ENCODE measurements around the gene ICE2. TPM values are rescaled to one million over a fixed set of nuclear protein-coding genes. Genes with fewer than 3 reads are reported as not detected.

Gene ICE2
- total and polyA plus RNA-seq, 2 of the 8 experiments (the other 6 are each of a cell fraction or from before 2014, with no cell fraction given): 40.0 to 87.3 TPM

- no peak for DNase-seq (ENCODE audit: low read depth in 1 of 2, low spot score in 2 of 2)
- H2BK5ac ChIP-seq (ENCODE audit: low read depth, low read length): no peak overlapping the region
- no peak overlapping the region for H3K4me3 ChIP-seq (ENCODE audit: extremely low read depth in 1 of 4, insufficient read depth in 2 of 4, low read depth in 3 of 4, low read length in 4 of 4)
- no peak overlapping the region for H3K14ac ChIP-seq (ENCODE audit: insufficient read length)
- no peak overlapping the region for H3K18ac ChIP-seq (ENCODE audit: extremely low read depth, low read length)
- no peak overlapping the region for H3K4ac ChIP-seq (replicated peaks; ENCODE audit: insufficient read length, low read depth, low read length)
- no peak overlapping the region for H2BK15ac ChIP-seq (ENCODE audit: low read length)
- H2BK120ac ChIP-seq (replicated peaks; ENCODE audit: low read depth, low read length): no peak overlapping the region
- no peak for FAIRE-seq
- no peaks in the 10 kb centered on the region for H3K27me3 ChIP-seq (replicated peaks in 1 of 4; ENCODE audit: control insufficient read depth in 3 of 4, extremely low read depth in 1 of 4, insufficient read depth in 3 of 4, low read length in 3 of 4)
- H4K20me1 ChIP-seq (replicated peaks in 1 of 2; ENCODE audit: control insufficient read depth in 1 of 2, insufficient read depth in 2 of 2, low read length in 2 of 2): no peaks in the 10 kb centered on the region
- H4K5ac ChIP-seq (ENCODE audit: insufficient read length, low read depth, low read length): no peak overlapping the region
- no peak overlapping the region for H4K91ac ChIP-seq (replicated peaks; ENCODE audit: insufficient read length, low read length)
- H2BK20ac ChIP-seq (ENCODE audit: low read length): no peak overlapping the region
- H3K9ac ChIP-seq (replicated peaks in 1 of 4; ENCODE audit: extremely low read depth in 1 of 4, low read depth in 3 of 4, low read length in 3 of 4): no peak overlapping the region
- H3K4me1 ChIP-seq (replicated peaks in 1 of 4; ENCODE audit: control insufficient read depth in 3 of 4, insufficient read depth in 4 of 4, low read length in 3 of 4): no peaks in the 10 kb centered on the region
- no peak overlapping the region for H3K4me2 ChIP-seq (ENCODE audit: insufficient read depth in 1 of 2, low read depth in 2 of 2, low read length in 2 of 2)
- no peaks in the 10 kb centered on the region for H3K23me2 ChIP-seq (ENCODE audit: low read depth, low read length)
- H2BK12ac ChIP-seq (ENCODE audit: low read depth, low read length): no peak overlapping the region
- no peaks in the 10 kb centered on the region for H3K79me2 ChIP-seq (ENCODE audit: control insufficient read depth in 1 of 2, insufficient read depth in 2 of 2, low read length in 2 of 2)
- ChIA-PET POLR2A (ENCODE audit: partially characterized antibody) (interaction anchor here (0.9 to 2.1 kb wide), 7 partner anchors 9 to 67 kb away, joined by 3 to 8 read pairs (median 3); no protein-coding TSS in a partner anchor), CTCF (ENCODE audit: partially characterized antibody) (interaction anchor here (0.9 to 1.4 kb wide), 3 partner anchors 10 to 206 kb away, joined by 3 to 4 read pairs (median 4); no protein-coding TSS in a partner anchor)
- H3K56ac ChIP-seq (replicated peaks; ENCODE audit: insufficient read length, low read depth, low read length): no peak overlapping the region
- no peaks in the 10 kb centered on the region for H3K79me1 ChIP-seq (ENCODE audit: low read depth, low read length)
- H2AK5ac ChIP-seq (ENCODE audit: low read depth, low read length): no peak overlapping the region
- H3K27ac ChIP-seq (ENCODE audit: low read depth, low read length): no peak overlapping the region
- peaks cover 0 to 6% (median 0%) of the 10 kb centered on the region in 4 experiments; a peak in 1 of 8 replicates for H3K36me3 ChIP-seq (ENCODE audit: control insufficient read depth in 2 of 4, insufficient read depth in 4 of 4, low read length in 3 of 4)
- H3K9me3 ChIP-seq (ENCODE audit: insufficient read depth in 2 of 2, low read depth in 1 of 2, low read length in 1 of 2): no peaks in the 10 kb centered on the region
- WGBS, 2 experiments (ENCODE audit: extremely low coverage in 1 of 2, insufficient coverage in 1 of 2, insufficient read length in 1 of 2, insufficient replicate concordance in 2 of 2, low coverage in 1 of 2, low lambda C conversion rate in 2 of 2, missing lambda C conversion rate in 1 of 2): 86 to 100% methylated on average over 1 to 3 of the region's 3 CpGs
- H3K23ac ChIP-seq (ENCODE audit: insufficient read length): no peak overlapping the region
- H4K8ac ChIP-seq (ENCODE audit: extremely low read depth, insufficient read depth, low read length): no peak overlapping the region
- H2AFZ ChIP-seq (ENCODE audit: low read length): no peak overlapping the region
- TF ChIP-seq SIX5 (IDR thresholded peaks at IDR 0.05; ENCODE audit: low read depth, low read length) (no peak), KDM1A (IDR thresholded peaks at IDR 0.05; ENCODE audit: borderline replicate concordance, low read length) (no peak), CHD2 (IDR thresholded peaks at IDR 0.05; ENCODE audit: low read length) (no peak), RNF2 (IDR thresholded peaks at IDR 0.05; ENCODE audit: borderline replicate concordance, low read depth, low read length, missing control alignments, poor library complexity, severe bottlenecking) (no peak), EP300 (IDR thresholded peaks at IDR 0.05; ENCODE audit: borderline replicate concordance in 1 of 2, low read depth in 2 of 2, low read length in 2 of 2) (no peak), SRF (IDR thresholded peaks at IDR 0.05; ENCODE audit: low read depth, low read length) (no peak), PHF8 (conservative IDR thresholded peaks at IDR 0.05; ENCODE audit: low read depth, low read length) (no peak), FOSL1 (IDR thresholded peaks at IDR 0.05; ENCODE audit: insufficient read depth, low read depth, low read length) (no peak)
- TF ChIP-seq, protein P1, sequence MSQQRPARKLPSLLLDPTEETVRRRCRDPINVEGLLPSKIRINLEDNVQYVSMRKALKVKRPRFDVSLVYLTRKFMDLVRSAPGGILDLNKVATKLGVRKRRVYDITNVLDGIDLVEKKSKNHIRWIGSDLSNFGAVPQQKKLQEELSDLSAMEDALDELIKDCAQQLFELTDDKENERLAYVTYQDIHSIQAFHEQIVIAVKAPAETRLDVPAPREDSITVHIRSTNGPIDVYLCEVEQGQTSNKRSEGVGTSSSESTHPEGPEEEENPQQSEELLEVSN (IDR thresholded peaks at IDR 0.05): no peak
- TF ChIP-seq, protein P2, sequence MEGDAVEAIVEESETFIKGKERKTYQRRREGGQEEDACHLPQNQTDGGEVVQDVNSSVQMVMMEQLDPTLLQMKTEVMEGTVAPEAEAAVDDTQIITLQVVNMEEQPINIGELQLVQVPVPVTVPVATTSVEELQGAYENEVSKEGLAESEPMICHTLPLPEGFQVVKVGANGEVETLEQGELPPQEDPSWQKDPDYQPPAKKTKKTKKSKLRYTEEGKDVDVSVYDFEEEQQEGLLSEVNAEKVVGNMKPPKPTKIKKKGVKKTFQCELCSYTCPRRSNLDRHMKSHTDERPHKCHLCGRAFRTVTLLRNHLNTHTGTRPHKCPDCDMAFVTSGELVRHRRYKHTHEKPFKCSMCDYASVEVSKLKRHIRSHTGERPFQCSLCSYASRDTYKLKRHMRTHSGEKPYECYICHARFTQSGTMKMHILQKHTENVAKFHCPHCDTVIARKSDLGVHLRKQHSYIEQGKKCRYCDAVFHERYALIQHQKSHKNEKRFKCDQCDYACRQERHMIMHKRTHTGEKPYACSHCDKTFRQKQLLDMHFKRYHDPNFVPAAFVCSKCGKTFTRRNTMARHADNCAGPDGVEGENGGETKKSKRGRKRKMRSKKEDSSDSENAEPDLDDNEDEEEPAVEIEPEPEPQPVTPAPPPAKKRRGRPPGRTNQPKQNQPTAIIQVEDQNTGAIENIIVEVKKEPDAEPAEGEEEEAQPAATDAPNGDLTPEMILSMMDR (IDR thresholded peaks at IDR 0.05; ENCODE audit: control extremely low read depth in 1 of 3, insufficient read depth in 1 of 3, low read depth in 1 of 3, low read length in 3 of 3): no peak
These were observed 60.8 kb downstream of the ICE2 start for GRCh38 chr15:60418096-60418495.

Measured in H1 (cell line).